Liver (tissue), 9 donors: Measurements from ENCODE around the gene LRRC38. TPM values are rescaled to one million over a fixed set of nuclear protein-coding genes. Genes with fewer than 3 reads are reported as not detected.

Experiments
- DNase-seq: peaks from one replicate; pipeline ENCODE4 v3.0.0-alpha.2; 2017; ENCODE audit warnings: low spot score
- H3K27ac ChIP-seq, 2 donors: one replicate each; pipeline ENCODE4 v1.7.0; 2013; ENCODE audit warnings: inconsistent platforms in 2 of 2, low read length in 2 of 2, control low read depth in 1 of 2, low read depth in 1 of 2, mild to moderate bottlenecking in 1 of 2
- H3K27me3 ChIP-seq, 4 donors: one replicate each; pipeline versions ENCODE4 v1.6.1 to v1.7.0; 2013; ENCODE audit warnings: low read length in 3 of 4, inconsistent platforms in 1 of 4, mild to moderate bottlenecking in 1 of 4, moderate library complexity in 1 of 4; ENCODE audit not compliant: control insufficient read depth in 4 of 4, insufficient read depth in 4 of 4
- H3K36me3 ChIP-seq, 4 donors: one replicate each; pipeline versions ENCODE4 v1.6.1 to v1.7.0; 2013; ENCODE audit warnings: low read length in 3 of 4, mild to moderate bottlenecking in 3 of 4, low read depth in 1 of 4, moderate library complexity in 1 of 4; ENCODE audit not compliant: control insufficient read depth in 4 of 4, insufficient read depth in 3 of 4
- H3K4me1 ChIP-seq, 4 donors: one replicate each; pipeline versions ENCODE4 v1.6.1 to v1.7.0; 2013; ENCODE audit warnings: low read length in 3 of 4, mild to moderate bottlenecking in 3 of 4, moderate library complexity in 1 of 4; ENCODE audit not compliant: control insufficient read depth in 4 of 4, insufficient read depth in 4 of 4
- H3K4me3 ChIP-seq, 3 donors: one replicate each; pipeline versions ENCODE4 v1.6.1 to v1.7.0; 2013; ENCODE audit warnings: low read length in 3 of 3, control low read depth in 1 of 3, low read depth in 1 of 3, mild to moderate bottlenecking in 1 of 3
- H3K9ac ChIP-seq, 2 donors: one replicate each; pipeline ENCODE4 v1.7.0; 2013; ENCODE audit warnings: low read length in 2 of 2, mild to moderate bottlenecking in 2 of 2, moderate library complexity in 2 of 2, control low read depth in 1 of 2, low read depth in 1 of 2
- H3K9me3 ChIP-seq, 4 donors: one replicate each; pipeline versions ENCODE4 v1.6.1 to v1.7.0; 2013; ENCODE audit warnings: low read length in 3 of 4; ENCODE audit not compliant: control insufficient read depth in 4 of 4
- ATF3 ChIP-seq: IDR thresholded peaks from 2 replicates; pipeline ENCODE4 v1.6.1; 2016; ENCODE audit warnings: antibody characterized with exemption
- EGR1 ChIP-seq, 2 donors: IDR thresholded peaks; 2 replicates each; pipeline ENCODE4 v1.6.1; 2016 to 2018; ENCODE audit warnings: antibody characterized with exemption in 2 of 2, low read depth in 2 of 2
- FOXA1 ChIP-seq: IDR thresholded peaks from 2 replicates; pipeline ENCODE4 v1.6.1; 2016; ENCODE audit warnings: antibody characterized with exemption
- FOXA2 ChIP-seq: IDR thresholded peaks from 2 replicates; pipeline ENCODE4 v1.6.1; 2016; ENCODE audit warnings: antibody characterized with exemption
- GABPA ChIP-seq, 2 donors: IDR thresholded peaks in 1 of 2; conservative IDR thresholded peaks in 1 of 2; 2 replicates each; pipeline ENCODE4 v1.6.1; 2016; ENCODE audit warnings: antibody characterized with exemption in 2 of 2, mild to moderate bottlenecking in 1 of 2, moderate library complexity in 1 of 2
- HNF4A ChIP-seq, 2 donors: conservative IDR thresholded peaks; 2 replicates each; pipeline ENCODE4 v1.6.1; 2016; ENCODE audit warnings: antibody characterized with exemption in 2 of 2, mild to moderate bottlenecking in 2 of 2
- HNF4G ChIP-seq: IDR thresholded peaks from 2 replicates; pipeline ENCODE4 v1.6.1; 2016; ENCODE audit warnings: antibody characterized with exemption
- JUND ChIP-seq, 2 donors: IDR thresholded peaks; 2 replicates each; pipeline ENCODE4 v1.6.1; 2016; ENCODE audit warnings: antibody characterized with exemption in 2 of 2
- MAX ChIP-seq: IDR thresholded peaks from 2 replicates; pipeline ENCODE4 v1.6.1; 2016; ENCODE audit warnings: antibody characterized with exemption
- NR2F2 ChIP-seq: IDR thresholded peaks from 2 replicates; pipeline ENCODE4 v1.6.1; 2016; ENCODE audit warnings: antibody characterized with exemption
- RAD21 ChIP-seq, 2 donors: IDR thresholded peaks; 2 replicates each; pipeline ENCODE4 v1.6.1; 2016; ENCODE audit warnings: antibody characterized with exemption in 2 of 2, mild to moderate bottlenecking in 2 of 2
- REST ChIP-seq: IDR thresholded peaks from 2 replicates; pipeline ENCODE4 v1.6.1; 2016; ENCODE audit warnings: antibody characterized with exemption, mild to moderate bottlenecking
- RXRA ChIP-seq, 2 donors: IDR thresholded peaks; 2 replicates each; pipeline ENCODE4 v1.6.1; 2017 to 2018; ENCODE audit warnings: antibody characterized with exemption in 2 of 2, mild to moderate bottlenecking in 1 of 2
- SP1 ChIP-seq: IDR thresholded peaks from 2 replicates; pipeline ENCODE4 v1.6.1; 2018; ENCODE audit warnings: antibody characterized with exemption, mild to moderate bottlenecking
- TAF1 ChIP-seq: conservative IDR thresholded peaks from 2 replicates; pipeline ENCODE4 v1.6.1; 2016; ENCODE audit warnings: antibody characterized with exemption, mild to moderate bottlenecking
- YY1 ChIP-seq: IDR thresholded peaks from 2 replicates; pipeline ENCODE4 v1.6.1; 2016; ENCODE audit warnings: antibody characterized with exemption, mild to moderate bottlenecking
- ZBTB33 ChIP-seq: IDR thresholded peaks from 2 replicates; pipeline ENCODE4 v1.6.1; 2016; ENCODE audit warnings: antibody characterized with exemption
- WGBS: extraction: QIAGEN DNeasy Blood & Tissue Kit; methylation state at CpG from one replicate; pipeline ENCODE4 v1.1.7; 2013; 5-methylcytosine and 5-hydroxymethylcytosine counted together
- polyA plus RNA-seq, 2 donors: library from polyadenylated mRNA; stranded (reverse) in 1 of 2; unstranded in 1 of 2; fragments of 200-250 nt in 1 of 2; fragments of >200 nt in 1 of 2; fragmentation: Nextera tagmentation in 1 of 2; extraction: Ambion mirVana in 1 of 2; gene quantifications; one replicate each; pipeline versions ENCODE4 v1.2.1 to v1.2.3, GENCODE V29; 2013 to 2015
- total RNA-seq, 2 donors: library from RNA; depleted of rRNA; stranded (reverse); fragments of >200 nt; gene quantifications; one replicate each; pipeline ENCODE4 v1.2.3, GENCODE V29; 2014
- donor health status: healthy.
- donor health status: healthy.
- donor health status: healthy.
- donor health status: healthy.
- donor health status: healthy.

Gene LRRC38
- total and polyA plus RNA-seq, 4 donors: not detected

GRCh38 chr1:13487957-13488356 is 25.8 kb downstream of the LRRC38 start:
- H3K36me3 ChIP-seq: no peaks in the 10 kb centered on the region
- H3K9me3 ChIP-seq: no peaks in the 10 kb centered on the region
- H3K27me3 ChIP-seq: peaks cover 0 to 3% (median 0%) of the 10 kb centered on the region in 4 donors
- WGBS: 92% methylated on average over 3 of the region's 3 CpGs
- no peak overlapping the region for H3K9ac ChIP-seq
- no peak for TF ChIP-seq REST
- TF ChIP-seq MAX: no peak
- TF ChIP-seq ZBTB33: no peak
- no peak for TF ChIP-seq ATF3
- no peak for TF ChIP-seq YY1
- no peak for TF ChIP-seq JUND (IDR thresholded peaks at IDR 0.05)
- no peak for TF ChIP-seq HNF4G
- TF ChIP-seq EGR1 (IDR thresholded peaks at IDR 0.05; ENCODE audit: low read depth in 2 of 2): no peak
- no peak for TF ChIP-seq SP1
- TF ChIP-seq HNF4A (conservative IDR thresholded peaks at IDR 0.05): no peak
- TF ChIP-seq GABPA (IDR thresholded peaks at IDR 0.05 in 1 of 2, conservative IDR thresholded peaks at IDR 0.05 in 1 of 2): no peak
- TF ChIP-seq FOXA2: no peak
- TF ChIP-seq TAF1: no peak
- TF ChIP-seq RXRA (IDR thresholded peaks at IDR 0.05): no peak
- no peak for TF ChIP-seq FOXA1
- no peak for TF ChIP-seq RAD21 (IDR thresholded peaks at IDR 0.05)
- no peak for TF ChIP-seq NR2F2
- no peaks in the 10 kb centered on the region for H3K4me1 ChIP-seq
- H3K27ac ChIP-seq: no peak overlapping the region
- no peak overlapping the region for H3K4me3 ChIP-seq
- no peak for DNase-seq

GRCh38 chr1:13487143-13487868 is 26.5 kb downstream of the LRRC38 start:
- Histone ChIP-seq H3K9ac (no peak overlapping the region), H3K27ac (no peak overlapping the region), H3K4me3 (no peak overlapping the region), H3K27me3 (peaks cover 0 to 3% (median 0%) of the 10 kb centered on the region in 4 donors), H3K36me3 (no peaks in the 10 kb centered on the region), H3K4me1 (no peaks in the 10 kb centered on the region), H3K9me3 (no peaks in the 10 kb centered on the region)
- 76% methylated on average over 17 of the region's 17 CpGs for WGBS
- TF ChIP-seq FOXA1 (no peak), ATF3 (no peak), NR2F2 (no peak), REST (no peak), FOXA2 (no peak), RAD21 (IDR thresholded peaks at IDR 0.05) (no peak)
- DNase-seq: no peak
